Suprapubic skin (tissue), 3 donors: ENCODE measurements around the gene ABCF3.

Source experiments
- POLR2A ChIP-seq, 2 donors: fragments of 450-650 bp; IDR thresholded peaks; one replicate each; pipeline ENCODE4 v1.6.1; 2017; ENCODE audit warnings: antibody characterized with exemption in 2 of 2, mild to moderate bottlenecking in 2 of 2, moderate library complexity in 2 of 2
- TF ChIP-seq, protein P1 (sequence below), 2 donors: fragments of 200-600 bp in 1 of 2; fragments of 450-650 bp in 1 of 2; sonication (generic) in 1 of 2; IDR thresholded peaks; one replicate each; pipeline ENCODE4 v1.5.1; 2016 to 2019; ENCODE audit warnings: antibody characterized with exemption in 2 of 2, mild to moderate bottlenecking in 1 of 2, moderate library complexity in 1 of 2

DNA sequence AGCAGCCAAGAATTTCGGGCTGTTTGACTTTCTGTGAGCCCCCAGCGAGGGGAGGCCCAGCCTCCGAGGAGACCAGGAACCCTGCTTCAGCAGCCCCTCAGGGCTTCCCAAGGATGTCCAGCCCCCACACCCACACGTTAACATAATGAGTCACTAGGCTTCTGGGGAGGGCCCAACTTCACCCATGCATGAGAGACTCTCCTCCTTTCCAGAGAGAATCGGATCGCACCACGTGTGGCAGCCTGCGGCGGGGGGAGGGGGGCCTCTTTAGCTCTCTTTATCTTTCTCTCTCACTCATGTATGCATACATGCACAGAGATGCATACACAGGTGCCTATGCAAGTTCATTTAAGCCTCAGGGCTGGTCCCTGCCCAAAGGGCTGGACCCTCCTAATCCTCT is 14.4 kb upstream of the ABCF3 start:
- TF ChIP-seq, protein P1, sequence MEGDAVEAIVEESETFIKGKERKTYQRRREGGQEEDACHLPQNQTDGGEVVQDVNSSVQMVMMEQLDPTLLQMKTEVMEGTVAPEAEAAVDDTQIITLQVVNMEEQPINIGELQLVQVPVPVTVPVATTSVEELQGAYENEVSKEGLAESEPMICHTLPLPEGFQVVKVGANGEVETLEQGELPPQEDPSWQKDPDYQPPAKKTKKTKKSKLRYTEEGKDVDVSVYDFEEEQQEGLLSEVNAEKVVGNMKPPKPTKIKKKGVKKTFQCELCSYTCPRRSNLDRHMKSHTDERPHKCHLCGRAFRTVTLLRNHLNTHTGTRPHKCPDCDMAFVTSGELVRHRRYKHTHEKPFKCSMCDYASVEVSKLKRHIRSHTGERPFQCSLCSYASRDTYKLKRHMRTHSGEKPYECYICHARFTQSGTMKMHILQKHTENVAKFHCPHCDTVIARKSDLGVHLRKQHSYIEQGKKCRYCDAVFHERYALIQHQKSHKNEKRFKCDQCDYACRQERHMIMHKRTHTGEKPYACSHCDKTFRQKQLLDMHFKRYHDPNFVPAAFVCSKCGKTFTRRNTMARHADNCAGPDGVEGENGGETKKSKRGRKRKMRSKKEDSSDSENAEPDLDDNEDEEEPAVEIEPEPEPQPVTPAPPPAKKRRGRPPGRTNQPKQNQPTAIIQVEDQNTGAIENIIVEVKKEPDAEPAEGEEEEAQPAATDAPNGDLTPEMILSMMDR (IDR thresholded peaks at IDR 0.05) = no peak
- no peak for TF ChIP-seq POLR2A (IDR thresholded peaks at IDR 0.05)
